GM08714 (cell line): ENCODE data around the gene IQSEC1.

ENCODE experiments used
- H3K4me3 ChIP-seq: fragments of 200-500 bp; sonication (Bioruptor generic); 2 replicates; pipeline ENCODE4 v1.5.1; 2014; ENCODE audit warnings: mild to moderate bottlenecking, low read length, inconsistent platforms
- ZNF274 ChIP-seq: IDR thresholded peaks from 2 replicates; pipeline ENCODE4 v1.6.1; 2012; ENCODE audit warnings: mild to moderate bottlenecking, low read depth, low read length

Gene IQSEC1

GRCh38 chr3:12957824-12958792 lies 115.1 kb downstream of the IQSEC1 start:
- TF ChIP-seq ZNF274 = no peak
- H3K4me3 ChIP-seq = no peak overlapping the region

GRCh38 chr3:12957339-12957738 lies 115.9 kb downstream of the IQSEC1 start:
- H3K4me3 ChIP-seq = no peak overlapping the region
- no peak for TF ChIP-seq ZNF274

GRCh38 chr3:12956316-12956660 lies 116.9 kb downstream of the IQSEC1 start:
- TF ChIP-seq ZNF274 = no peak
- no peak overlapping the region for H3K4me3 ChIP-seq

- no peak overlapping the region for H3K4me3 ChIP-seq
- no peak for TF ChIP-seq ZNF274
Measured at GRCh38 chr3:12955651-12956315, 117.4 kb downstream of the IQSEC1 start.

GRCh38 chr3:12954891-12955650 lies 118.2 kb downstream of the IQSEC1 start:
- H3K4me3 ChIP-seq = no peak overlapping the region
- TF ChIP-seq ZNF274 = no peak

GRCh38 chr3:12954180-12954579 lies 119.0 kb downstream of the IQSEC1 start:
- no peak overlapping the region for H3K4me3 ChIP-seq
- no peak for TF ChIP-seq ZNF274

GRCh38 chr3:12953201-12953995 lies 119.8 kb downstream of the IQSEC1 start:
- TF ChIP-seq ZNF274 = no peak
- no peak overlapping the region for H3K4me3 ChIP-seq

- H3K4me3 ChIP-seq = no peak overlapping the region
- TF ChIP-seq ZNF274 = no peak
Measured at GRCh38 chr3:12952343-12953200, 120.7 kb downstream of the IQSEC1 start.

- no peak for TF ChIP-seq ZNF274
- H3K4me3 ChIP-seq = no peak overlapping the region
Measured at GRCh38 chr3:12948891-12949711, 124.1 kb downstream of the IQSEC1 start.

- H3K4me3 ChIP-seq = no peak overlapping the region
- TF ChIP-seq ZNF274 = no peak
Measured at GRCh38 chr3:12948371-12948770, 124.9 kb downstream of the IQSEC1 start.

- H3K4me3 ChIP-seq = no peak overlapping the region
- TF ChIP-seq ZNF274 = no peak
Measured at GRCh38 chr3:12947504-12948369, 125.5 kb downstream of the IQSEC1 start.
